HL-60 (cell line): ENCODE measurements around the gene MAP4K4.

Experiments used
- POLR2AphosphoS5 ChIP-seq: IDR thresholded peaks from 2 replicates; pipeline ENCODE4 v1.6.1; 2012; ENCODE audit warnings: low read depth
- TF ChIP-seq, protein P1 (sequence below): IDR thresholded peaks from one replicate; pipeline ENCODE4 v1.5.1; 2011; ENCODE audit warnings: low read length, control low read depth, inconsistent platforms; ENCODE audit not compliant: insufficient read depth
- TF ChIP-seq, protein P2 (sequence below): IDR thresholded peaks from 2 replicates; pipeline ENCODE4 v1.6.1; 2012; ENCODE audit warnings: low read depth; ENCODE audit not compliant: insufficient replicate concordance

DNA sequence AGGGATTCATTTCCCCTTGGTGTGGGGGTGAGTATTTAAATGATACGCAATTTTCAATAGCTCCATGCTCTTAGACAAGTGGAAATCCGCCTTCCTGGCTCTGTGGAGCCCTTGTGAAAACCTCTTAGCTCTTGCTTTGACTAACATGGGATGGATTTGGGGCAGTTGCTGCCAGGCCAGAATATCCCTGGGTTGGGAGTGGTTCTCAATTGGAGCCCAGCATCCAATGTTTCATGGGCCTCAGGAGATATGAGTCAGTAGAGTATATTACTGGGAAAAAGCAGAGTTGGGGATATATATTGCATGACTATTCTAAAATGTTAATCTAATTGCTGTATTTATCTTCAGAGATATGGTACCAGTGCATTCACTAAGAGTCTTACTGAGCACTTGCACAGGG lies 189.8 kb downstream of the MAP4K4 start:
- TF ChIP-seq, protein P1, sequence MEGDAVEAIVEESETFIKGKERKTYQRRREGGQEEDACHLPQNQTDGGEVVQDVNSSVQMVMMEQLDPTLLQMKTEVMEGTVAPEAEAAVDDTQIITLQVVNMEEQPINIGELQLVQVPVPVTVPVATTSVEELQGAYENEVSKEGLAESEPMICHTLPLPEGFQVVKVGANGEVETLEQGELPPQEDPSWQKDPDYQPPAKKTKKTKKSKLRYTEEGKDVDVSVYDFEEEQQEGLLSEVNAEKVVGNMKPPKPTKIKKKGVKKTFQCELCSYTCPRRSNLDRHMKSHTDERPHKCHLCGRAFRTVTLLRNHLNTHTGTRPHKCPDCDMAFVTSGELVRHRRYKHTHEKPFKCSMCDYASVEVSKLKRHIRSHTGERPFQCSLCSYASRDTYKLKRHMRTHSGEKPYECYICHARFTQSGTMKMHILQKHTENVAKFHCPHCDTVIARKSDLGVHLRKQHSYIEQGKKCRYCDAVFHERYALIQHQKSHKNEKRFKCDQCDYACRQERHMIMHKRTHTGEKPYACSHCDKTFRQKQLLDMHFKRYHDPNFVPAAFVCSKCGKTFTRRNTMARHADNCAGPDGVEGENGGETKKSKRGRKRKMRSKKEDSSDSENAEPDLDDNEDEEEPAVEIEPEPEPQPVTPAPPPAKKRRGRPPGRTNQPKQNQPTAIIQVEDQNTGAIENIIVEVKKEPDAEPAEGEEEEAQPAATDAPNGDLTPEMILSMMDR, result no peak
- TF ChIP-seq, protein P2, sequence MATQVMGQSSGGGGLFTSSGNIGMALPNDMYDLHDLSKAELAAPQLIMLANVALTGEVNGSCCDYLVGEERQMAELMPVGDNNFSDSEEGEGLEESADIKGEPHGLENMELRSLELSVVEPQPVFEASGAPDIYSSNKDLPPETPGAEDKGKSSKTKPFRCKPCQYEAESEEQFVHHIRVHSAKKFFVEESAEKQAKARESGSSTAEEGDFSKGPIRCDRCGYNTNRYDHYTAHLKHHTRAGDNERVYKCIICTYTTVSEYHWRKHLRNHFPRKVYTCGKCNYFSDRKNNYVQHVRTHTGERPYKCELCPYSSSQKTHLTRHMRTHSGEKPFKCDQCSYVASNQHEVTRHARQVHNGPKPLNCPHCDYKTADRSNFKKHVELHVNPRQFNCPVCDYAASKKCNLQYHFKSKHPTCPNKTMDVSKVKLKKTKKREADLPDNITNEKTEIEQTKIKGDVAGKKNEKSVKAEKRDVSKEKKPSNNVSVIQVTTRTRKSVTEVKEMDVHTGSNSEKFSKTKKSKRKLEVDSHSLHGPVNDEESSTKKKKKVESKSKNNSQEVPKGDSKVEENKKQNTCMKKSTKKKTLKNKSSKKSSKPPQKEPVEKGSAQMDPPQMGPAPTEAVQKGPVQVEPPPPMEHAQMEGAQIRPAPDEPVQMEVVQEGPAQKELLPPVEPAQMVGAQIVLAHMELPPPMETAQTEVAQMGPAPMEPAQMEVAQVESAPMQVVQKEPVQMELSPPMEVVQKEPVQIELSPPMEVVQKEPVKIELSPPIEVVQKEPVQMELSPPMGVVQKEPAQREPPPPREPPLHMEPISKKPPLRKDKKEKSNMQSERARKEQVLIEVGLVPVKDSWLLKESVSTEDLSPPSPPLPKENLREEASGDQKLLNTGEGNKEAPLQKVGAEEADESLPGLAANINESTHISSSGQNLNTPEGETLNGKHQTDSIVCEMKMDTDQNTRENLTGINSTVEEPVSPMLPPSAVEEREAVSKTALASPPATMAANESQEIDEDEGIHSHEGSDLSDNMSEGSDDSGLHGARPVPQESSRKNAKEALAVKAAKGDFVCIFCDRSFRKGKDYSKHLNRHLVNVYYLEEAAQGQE, result no peak
- no peak for TF ChIP-seq POLR2AphosphoS5
